H9 (cell line): ENCODE measurements around the gene GEN1. TPM values are rescaled to one million over a fixed set of nuclear protein-coding genes. Genes with fewer than 3 reads are reported as not detected.

ENCODE experiments used
- DNase-seq: peaks from one replicate; pipeline ENCODE4 v3.0.0-alpha.2; 2017
- H2AFZ ChIP-seq: one replicate; pipeline ENCODE4 v1.6.1; 2013; ENCODE audit warnings: mild to moderate bottlenecking, low read length, control low read depth, moderate library complexity
- H2AK5ac ChIP-seq: 2 replicates; pipeline ENCODE4 v1.6.1; 2013; ENCODE audit warnings: low read length, control low read depth, mixed read lengths; ENCODE audit not compliant: insufficient read length
- H2BK120ac ChIP-seq: one replicate; pipeline ENCODE4 v1.6.1; 2013; ENCODE audit warnings: low read depth, mild to moderate bottlenecking, low read length, control low read depth, inconsistent platforms; ENCODE audit not compliant: poor library complexity, severe bottlenecking
- H2BK12ac ChIP-seq: 2 replicates; pipeline ENCODE4 v1.6.1; 2013; ENCODE audit warnings: low read length, control low read depth, mixed read lengths, low read depth; ENCODE audit not compliant: insufficient read length
- H2BK15ac ChIP-seq: 2 replicates; pipeline ENCODE4 v1.6.1; 2013; ENCODE audit warnings: low read depth, low read length, control low read depth
- H2BK20ac ChIP-seq: one replicate; pipeline ENCODE4 v1.6.1; 2013; ENCODE audit warnings: low read depth, mild to moderate bottlenecking, low read length, control low read depth, inconsistent platforms; ENCODE audit not compliant: poor library complexity, severe bottlenecking
- H2BK5ac ChIP-seq: 2 replicates; pipeline ENCODE4 v1.6.1; 2013; ENCODE audit warnings: low read length, control low read depth, mixed read lengths; ENCODE audit not compliant: insufficient read length
- H3K14ac ChIP-seq: 2 replicates; pipeline ENCODE4 v1.6.1; 2013; ENCODE audit warnings: low read length, control low read depth; ENCODE audit not compliant: insufficient read depth
- H3K18ac ChIP-seq: 2 replicates; pipeline ENCODE4 v1.6.1; 2013; ENCODE audit warnings: low read depth, mild to moderate bottlenecking, mixed read lengths, low read length, control low read depth; ENCODE audit not compliant: insufficient read length
- H3K23ac ChIP-seq: 2 replicates; pipeline ENCODE4 v1.6.1; 2013; ENCODE audit warnings: low read length, control low read depth, mixed read lengths, low read depth; ENCODE audit not compliant: insufficient read length
- H3K23me2 ChIP-seq: 2 replicates; pipeline ENCODE4 v1.6.1; 2013; ENCODE audit warnings: low read depth, mild to moderate bottlenecking, mixed read lengths, low read length, control low read depth; ENCODE audit not compliant: insufficient read length, poor library complexity, severe bottlenecking
- H3K27ac ChIP-seq: 2 replicates; pipeline ENCODE4 v1.5.1; 2013; ENCODE audit warnings: low read length, control low read depth, mixed read lengths, low read depth; ENCODE audit not compliant: insufficient read length
- H3K27me3 ChIP-seq: 2 replicates; pipeline ENCODE4 v1.6.1; 2013; ENCODE audit warnings: low read length, control low read depth, inconsistent platforms; ENCODE audit not compliant: insufficient read depth
- H3K4ac ChIP-seq: 2 replicates; pipeline ENCODE4 v1.6.1; 2013; ENCODE audit warnings: low read depth, mild to moderate bottlenecking, control low read depth, inconsistent platforms, low read length, moderate library complexity
- H3K4me1 ChIP-seq: 2 replicates; pipeline ENCODE4 v1.6.1; 2013; ENCODE audit warnings: low read length, control low read depth, inconsistent platforms; ENCODE audit not compliant: insufficient read depth
- H3K4me2 ChIP-seq: 2 replicates; pipeline ENCODE4 v1.6.1; 2013; ENCODE audit warnings: low read length, control low read depth, mixed read lengths; ENCODE audit not compliant: insufficient read length, insufficient read depth
- H3K56ac ChIP-seq: 2 replicates; pipeline ENCODE4 v1.6.1; 2013; ENCODE audit warnings: low read depth, mild to moderate bottlenecking, mixed read lengths, low read length, control low read depth; ENCODE audit not compliant: insufficient read length
- H3K79me1 ChIP-seq: 2 replicates; pipeline ENCODE4 v1.6.1; 2013; ENCODE audit warnings: low read depth, mild to moderate bottlenecking, moderate library complexity, low read length, control low read depth, inconsistent platforms; ENCODE audit not compliant: insufficient read depth, poor library complexity, severe bottlenecking
- H3K79me2 ChIP-seq: 2 replicates; pipeline ENCODE4 v1.6.1; 2013; ENCODE audit warnings: low read length, control low read depth, inconsistent platforms; ENCODE audit not compliant: insufficient read depth
- H3K9ac ChIP-seq: 2 replicates; pipeline ENCODE4 v1.6.1; 2013; ENCODE audit warnings: low read length, control low read depth, mixed read lengths; ENCODE audit not compliant: insufficient read length; ENCODE audit errors: extremely low read depth
- H3K9me3 ChIP-seq: one replicate; pipeline ENCODE4 v1.6.1; 2013; ENCODE audit warnings: low read depth, low read length, inconsistent platforms; ENCODE audit not compliant: control insufficient read depth
- H3T11ph ChIP-seq: one replicate; pipeline ENCODE4 v1.6.1; 2013; ENCODE audit warnings: mild to moderate bottlenecking, low read length, control low read depth, inconsistent platforms
- H4K20me1 ChIP-seq: one replicate; pipeline ENCODE4 v1.6.1; 2013; ENCODE audit not compliant: control insufficient read depth, insufficient read length, insufficient read depth
- H4K5ac ChIP-seq: 2 replicates; pipeline ENCODE4 v1.6.1; 2013; ENCODE audit warnings: low read depth, mild to moderate bottlenecking, mixed read lengths, low read length, control low read depth; ENCODE audit not compliant: insufficient read length
- H4K8ac ChIP-seq: replicated peaks from 2 replicates; pipeline ENCODE4 v1.6.1; 2013; ENCODE audit warnings: low read length, control low read depth, mixed read lengths, low read depth; ENCODE audit not compliant: insufficient read length
- H4K91ac ChIP-seq: 2 replicates; pipeline ENCODE4 v1.6.1; 2013; ENCODE audit warnings: low read depth, mild to moderate bottlenecking, moderate library complexity, mixed read lengths, low read length, control low read depth; ENCODE audit not compliant: insufficient read length
- H3K27ac Mint-ChIP-seq, 3 experiments: 2 replicates in 2 of 3; 3 replicates in 1 of 3; pipeline ENCODE4 v1.8.0; 2020 to 2021; ENCODE audit warnings: mixed read lengths in 3 of 3, mild to moderate bottlenecking in 1 of 3, moderate library complexity in 1 of 3
- H3K27me3 Mint-ChIP-seq: 2 replicates; pipeline ENCODE4 v1.8.0; 2021; ENCODE audit warnings: low read depth, mild to moderate bottlenecking, moderate library complexity, mixed read lengths
- H3K36me3 Mint-ChIP-seq, 3 experiments: 2 replicates in 2 of 3; 3 replicates in 1 of 3; pipeline ENCODE4 v1.8.0; 2020 to 2021; ENCODE audit warnings: low read depth in 3 of 3, mixed read lengths in 3 of 3; ENCODE audit not compliant: insufficient read depth in 1 of 3
- H3K4me1 Mint-ChIP-seq, 2 experiments: 2 replicates each; pipeline ENCODE4 v1.8.0; 2020; ENCODE audit warnings: mixed read lengths in 2 of 2
- H3K4me3 Mint-ChIP-seq, 2 experiments: 2 replicates in 1 of 2; 3 replicates in 1 of 2; pipeline ENCODE4 v1.8.0; 2020 to 2021; ENCODE audit warnings: mild to moderate bottlenecking in 2 of 2, mixed read lengths in 2 of 2, moderate library complexity in 1 of 2
- H3K9me3 Mint-ChIP-seq, 2 experiments: 2 replicates in 1 of 2; 3 replicates in 1 of 2; pipeline ENCODE4 v1.8.0; 2020; ENCODE audit warnings: mild to moderate bottlenecking in 2 of 2, mixed read lengths in 2 of 2, moderate library complexity in 1 of 2
- CTCF ChIP-seq: fragments of 200-600 bp; sonication (generic); conservative IDR thresholded peaks from 3 replicates; pipeline ENCODE4 v1.8.0; 2021; ENCODE audit warnings: antibody characterized with exemption, mild to moderate bottlenecking
- WGBS: extraction: QIAGEN DNeasy Blood & Tissue Kit; methylation state at CpG from one replicate; pipeline ENCODE4 v1.1.7; 2013; ENCODE audit warnings: missing lambda C conversion rate, low lambda C conversion rate, mixed read lengths; ENCODE audit not compliant: insufficient read length; ENCODE audit errors: extremely low coverage; 5-methylcytosine and 5-hydroxymethylcytosine counted together
- total RNA-seq: library from RNA; stranded (reverse); gene quantifications from 2 replicates; pipeline ENCODE4 v1.2.1, GENCODE V29; 2021

Gene GEN1
- total RNA-seq, 1 experiment from 2014 or later: 28.1 TPM

DNA sequence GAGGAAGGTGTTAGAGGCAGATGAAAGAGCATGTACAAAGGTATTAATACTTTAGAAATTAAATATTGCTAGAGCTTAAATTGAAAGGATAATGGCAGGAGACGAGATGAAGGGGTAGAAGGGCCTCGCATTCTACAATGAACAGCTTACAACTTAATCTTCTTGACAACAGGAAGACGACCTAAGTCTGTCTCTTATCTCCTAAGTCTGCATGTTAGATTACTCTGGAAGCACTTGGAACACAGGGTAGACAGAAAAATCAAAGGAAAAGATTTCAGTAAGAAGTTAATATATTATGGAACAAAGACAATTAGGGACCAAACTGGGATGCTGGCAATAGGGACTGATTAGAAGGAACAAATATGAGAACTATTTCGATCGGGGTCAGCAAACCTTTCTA is 35.2 kb upstream of the GEN1 start:
- no peaks in the 10 kb centered on the region for H3K9me3 Mint-ChIP-seq
- H3K27ac Mint-ChIP-seq: no peak overlapping the region
- H3K4me2 ChIP-seq: no peak overlapping the region
- no peak overlapping the region for H3K56ac ChIP-seq
- H2AFZ ChIP-seq: no peak overlapping the region
- no peaks in the 10 kb centered on the region; the same call in 1 of the 2 replicates for H3K27me3 Mint-ChIP-seq
- H3K27me3 ChIP-seq: no peaks in the 10 kb centered on the region
- no peaks in the 10 kb centered on the region for H3K79me1 ChIP-seq
- H3K18ac ChIP-seq: no peak overlapping the region
- DNase-seq: no peak
- H2BK12ac ChIP-seq: no peak overlapping the region
- no peak overlapping the region for H3K4ac ChIP-seq
- peaks cover 14 to 59% (median 55%) of the 10 kb centered on the region in 3 experiments; a peak in 5 of 7 replicates for H3K36me3 Mint-ChIP-seq
- no peak overlapping the region for H3K9ac ChIP-seq
- no peak overlapping the region for H3T11ph ChIP-seq
- H3K14ac ChIP-seq: no peak overlapping the region
- H3K4me1 Mint-ChIP-seq: no peaks in the 10 kb centered on the region
- H2BK120ac ChIP-seq: no peak overlapping the region
- no peaks in the 10 kb centered on the region for H3K23me2 ChIP-seq
- TF ChIP-seq CTCF: no peak
- H2BK5ac ChIP-seq: no peak overlapping the region
- no peak overlapping the region for H2BK15ac ChIP-seq
- H3K23ac ChIP-seq: no peak overlapping the region
- H3K4me1 ChIP-seq: no peaks in the 10 kb centered on the region
- no peak overlapping the region for H4K5ac ChIP-seq
- H4K8ac ChIP-seq: no peak overlapping the region
- no peak overlapping the region for H3K4me3 Mint-ChIP-seq
- H4K20me1 ChIP-seq: no peaks in the 10 kb centered on the region
- no peaks in the 10 kb centered on the region for H3K79me2 ChIP-seq
- no peak overlapping the region for H4K91ac ChIP-seq
- no CpG with 5 or more reads among the region's 5 CpGs for WGBS
- no peaks in the 10 kb centered on the region for H3K9me3 ChIP-seq
- H2BK20ac ChIP-seq: no peak overlapping the region
- H3K27ac ChIP-seq: no peak overlapping the region
- no peak overlapping the region for H2AK5ac ChIP-seq
